ENCODE measurements around the gene ATXN1. TPM values are rescaled to one million over a fixed set of nuclear protein-coding genes. Genes with fewer than 3 reads are reported as not detected.

The ATXN1 gene
- total and polyA plus RNA-seq, 2 of the 8 experiments (the other 6 are each of a cell fraction or from before 2014, with no cell fraction given), result 1.6 to 4.0 TPM

GRCh38 chr6:16632101-16632500, 129.2 kb downstream of the ATXN1 start:
- H3K23ac ChIP-seq (ENCODE audit: insufficient read length), result no peak overlapping the region
- H2BK5ac ChIP-seq (ENCODE audit: low read depth, low read length), result no peak overlapping the region
- no peaks in the 10 kb centered on the region for H3K79me1 ChIP-seq (ENCODE audit: low read depth, low read length)
- FAIRE-seq (no peak), DNase-seq (ENCODE audit: low read depth in 1 of 2, low spot score in 2 of 2) (no peak)
- H4K20me1 ChIP-seq (replicated peaks in 1 of 2; ENCODE audit: control insufficient read depth in 1 of 2, insufficient read depth in 2 of 2, low read length in 2 of 2), result no peaks in the 10 kb centered on the region
- no peak overlapping the region for H3K4me3 ChIP-seq (ENCODE audit: extremely low read depth in 1 of 4, insufficient read depth in 2 of 4, low read depth in 3 of 4, low read length in 4 of 4)
- H2BK20ac ChIP-seq (ENCODE audit: low read length), result no peak overlapping the region
- no peak overlapping the region for H2BK15ac ChIP-seq (ENCODE audit: low read length)
- no peak overlapping the region for H4K8ac ChIP-seq (ENCODE audit: extremely low read depth, insufficient read depth, low read length)
- H3K9me3 ChIP-seq (ENCODE audit: insufficient read depth in 2 of 2, low read depth in 1 of 2, low read length in 1 of 2), result peaks cover 0 to 4% of the 10 kb centered on the region in 2 experiments; a peak in 1 of 4 replicates
- H4K91ac ChIP-seq (replicated peaks; ENCODE audit: insufficient read length, low read length), result no peak overlapping the region
- H3K27ac ChIP-seq (ENCODE audit: low read depth, low read length), result no peak overlapping the region
- H4K5ac ChIP-seq (ENCODE audit: insufficient read length, low read depth, low read length), result no peak overlapping the region
- H3K4me2 ChIP-seq (ENCODE audit: insufficient read depth in 1 of 2, low read depth in 2 of 2, low read length in 2 of 2), result no peak overlapping the region
- 74% methylated on average over 4 of the region's 4 CpGs; no CpG with 5 or more reads in 1 of the 2 experiments for WGBS, 2 experiments (ENCODE audit: extremely low coverage in 1 of 2, insufficient coverage in 1 of 2, insufficient read length in 1 of 2, insufficient replicate concordance in 2 of 2, low coverage in 1 of 2, low lambda C conversion rate in 2 of 2, missing lambda C conversion rate in 1 of 2)
- peaks cover 0 to 9% (median 2%) of the 10 kb centered on the region in 4 experiments; a peak in 2 of 7 replicates for H3K4me1 ChIP-seq (replicated peaks in 1 of 4; ENCODE audit: control insufficient read depth in 3 of 4, insufficient read depth in 4 of 4, low read length in 3 of 4)
- peaks cover 0 to 1% (median 0%) of the 10 kb centered on the region in 4 experiments; a peak in 1 of 7 replicates for H3K27me3 ChIP-seq (replicated peaks in 1 of 4; ENCODE audit: control insufficient read depth in 3 of 4, extremely low read depth in 1 of 4, insufficient read depth in 3 of 4, low read length in 3 of 4)
- no peak overlapping the region for H3K9ac ChIP-seq (replicated peaks in 1 of 4; ENCODE audit: extremely low read depth in 1 of 4, low read depth in 3 of 4, low read length in 3 of 4)
- no peak overlapping the region for H3K14ac ChIP-seq (ENCODE audit: insufficient read length)
- no peak overlapping the region for H2BK12ac ChIP-seq (ENCODE audit: low read depth, low read length)
- no peak overlapping the region for H3K56ac ChIP-seq (replicated peaks; ENCODE audit: insufficient read length, low read depth, low read length)
- no peak overlapping the region for H3K18ac ChIP-seq (ENCODE audit: extremely low read depth, low read length)
- H3K36me3 ChIP-seq (ENCODE audit: control insufficient read depth in 2 of 4, insufficient read depth in 4 of 4, low read length in 3 of 4), result no peaks in the 10 kb centered on the region
- no peak overlapping the region for H3K4ac ChIP-seq (replicated peaks; ENCODE audit: insufficient read length, low read depth, low read length)
- no peak overlapping the region for H2AFZ ChIP-seq (ENCODE audit: low read length)
- ChIA-PET CTCF (ENCODE audit: partially characterized antibody) (interaction anchor here (0.7 kb wide), 1 partner anchor 95 kb away, joined by 3 read pairs; no protein-coding TSS in a partner anchor), POLR2A (ENCODE audit: partially characterized antibody) (no interaction called here)
- H3K23me2 ChIP-seq (ENCODE audit: low read depth, low read length), result no peaks in the 10 kb centered on the region
- no peaks in the 10 kb centered on the region for H3K79me2 ChIP-seq (ENCODE audit: control insufficient read depth in 1 of 2, insufficient read depth in 2 of 2, low read length in 2 of 2)
- H2AK5ac ChIP-seq (ENCODE audit: low read depth, low read length), result no peak overlapping the region
- no peak overlapping the region for H2BK120ac ChIP-seq (replicated peaks; ENCODE audit: low read depth, low read length)
- TF ChIP-seq, protein P1, sequence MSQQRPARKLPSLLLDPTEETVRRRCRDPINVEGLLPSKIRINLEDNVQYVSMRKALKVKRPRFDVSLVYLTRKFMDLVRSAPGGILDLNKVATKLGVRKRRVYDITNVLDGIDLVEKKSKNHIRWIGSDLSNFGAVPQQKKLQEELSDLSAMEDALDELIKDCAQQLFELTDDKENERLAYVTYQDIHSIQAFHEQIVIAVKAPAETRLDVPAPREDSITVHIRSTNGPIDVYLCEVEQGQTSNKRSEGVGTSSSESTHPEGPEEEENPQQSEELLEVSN (IDR thresholded peaks at IDR 0.05), result no peak
- TF ChIP-seq CBX8 (IDR thresholded peaks at IDR 0.05; ENCODE audit: borderline replicate concordance, low read depth, low read length) (no peak), FOSL1 (IDR thresholded peaks at IDR 0.05; ENCODE audit: insufficient read depth, low read depth, low read length) (no peak), GABPA (IDR thresholded peaks at IDR 0.05; ENCODE audit: borderline replicate concordance, insufficient read depth, low read length) (no peak), RAD21 (IDR thresholded peaks at IDR 0.05 in 1 of 2, conservative IDR thresholded peaks at IDR 0.05 in 1 of 2; ENCODE audit: low read depth in 2 of 2, low read length in 2 of 2) (no peak), EGR1 (IDR thresholded peaks at IDR 0.05; ENCODE audit: borderline replicate concordance, low read depth, low read length) (no peak), ATF3 (IDR thresholded peaks at IDR 0.05; ENCODE audit: insufficient read depth, low read depth, low read length) (no peak), KDM1A (IDR thresholded peaks at IDR 0.05; ENCODE audit: borderline replicate concordance, low read length) (no peak), SP1 (IDR thresholded peaks at IDR 0.05; ENCODE audit: low read depth, low read length) (no peak), CTBP2 (IDR thresholded peaks at IDR 0.05; ENCODE audit: borderline replicate concordance, insufficient read depth, insufficient read length, low read length) (no peak), HDAC6 (IDR thresholded peaks at IDR 0.05; ENCODE audit: low read depth, low read length) (no peak)
